ENCODE data around the gene SYNE1. TPM values are rescaled to one million over a fixed set of nuclear protein-coding genes. Genes with fewer than 3 reads are reported as not detected.

SYNE1 gene
- total RNA-seq, 4 donors from 2014 or later: 7.4 to 66.4 (median 20.7) TPM

DNA sequence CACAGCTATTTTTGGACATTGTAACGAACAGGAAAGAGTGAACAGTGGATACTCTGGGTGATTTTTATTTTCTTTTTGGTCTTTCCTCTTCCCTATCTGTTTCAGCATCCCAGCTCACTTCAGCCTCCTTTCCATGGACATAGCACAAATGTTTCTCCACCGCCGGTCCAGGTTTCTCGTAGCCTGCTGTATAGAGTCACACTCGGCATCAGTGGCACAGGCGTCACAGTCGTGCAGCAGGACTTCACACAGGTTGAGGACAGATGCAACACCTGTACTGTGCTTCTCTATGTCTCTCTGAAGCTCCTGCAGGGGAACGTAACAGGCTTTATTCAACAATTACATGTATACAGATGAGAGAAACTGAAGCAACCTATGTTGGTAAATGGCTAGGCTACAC is 481.4 kb downstream of the SYNE1 start:
- DNase-seq: no peak
- H3K27ac ChIP-seq: no peak overlapping the region
- TF ChIP-seq POLR2A (IDR thresholded peaks at IDR 0.05): no peak
- no peak for TF ChIP-seq CTCF (IDR thresholded peaks at IDR 0.05)
- intact Hi-C loops (cut with DNase I): no loop called here
- H3K27me3 ChIP-seq: no peaks in the 10 kb centered on the region
- no peaks in the 10 kb centered on the region for H3K4me1 ChIP-seq
- H3K9me3 ChIP-seq: no peaks in the 10 kb centered on the region
- H3K4me3 ChIP-seq: no peak overlapping the region
- WGBS, 2 donors: 89 to 90% methylated on average over 8 of the region's 8 CpGs
- H3K36me3 ChIP-seq: peaks cover 0 to 45% (median 0%) of the 10 kb centered on the region in 3 donors

DNA sequence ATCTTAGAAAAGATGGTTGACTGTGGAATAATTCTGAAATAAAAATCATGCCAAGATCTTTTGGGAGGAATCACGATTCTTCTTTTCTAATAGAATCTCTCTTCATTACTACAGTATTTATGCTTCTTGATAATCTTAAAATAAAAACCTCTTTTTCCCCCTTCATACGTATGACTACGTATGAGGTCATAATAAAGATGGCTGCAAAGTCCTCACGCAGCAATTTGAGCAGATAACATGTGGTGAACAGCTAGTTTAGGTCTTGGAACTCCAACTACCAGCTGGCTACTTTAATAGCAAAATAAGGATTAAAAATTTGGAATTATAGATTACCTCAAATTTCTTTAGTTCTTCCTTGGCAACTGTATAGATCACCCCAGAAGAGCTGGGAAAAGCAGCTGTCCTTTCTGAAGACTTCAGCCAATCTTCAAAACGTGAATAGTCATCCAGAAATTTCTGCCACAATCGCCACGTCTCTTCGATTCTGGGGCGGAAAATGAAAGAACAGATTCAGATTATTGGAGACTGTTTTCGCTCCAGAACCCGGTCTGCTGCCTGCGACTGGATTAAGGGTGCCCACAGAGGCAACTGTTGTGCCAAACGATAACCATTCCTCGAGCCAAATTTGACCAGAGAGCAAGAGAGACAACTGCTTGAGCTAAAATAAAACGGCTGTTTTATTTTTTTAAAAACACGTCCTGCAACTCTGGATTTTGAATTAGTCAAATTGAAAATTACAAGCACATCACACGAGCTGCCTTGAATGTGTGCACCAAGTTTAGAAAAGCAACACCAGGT is 482.4 kb downstream of the SYNE1 start:
- H3K9me3 ChIP-seq: no peaks in the 10 kb centered on the region
- TF ChIP-seq POLR2A (IDR thresholded peaks at IDR 0.05) (no peak), CTCF (IDR thresholded peaks at IDR 0.05) (no peak)
- no peaks in the 10 kb centered on the region for H3K4me1 ChIP-seq
- no peak for DNase-seq
- peaks cover 0 to 55% (median 0%) of the 10 kb centered on the region in 3 donors for H3K36me3 ChIP-seq
- no peak overlapping the region for H3K27ac ChIP-seq
- no peaks in the 10 kb centered on the region for H3K27me3 ChIP-seq
- intact Hi-C loops (cut with DNase I): no loop called here
- 86 to 91% methylated on average over 17 of the region's 17 CpGs for whole genome bisulfite sequencing, 2 donors
- no peak overlapping the region for H3K4me3 ChIP-seq

- H3K36me3 ChIP-seq: peaks cover 0 to 84% (median 5%) of the 10 kb centered on the region in 3 donors
- intact Hi-C loops (cut with DNase I): no loop called here
- WGBS, 2 donors: 84 to 87% methylated on average over 6 to 11 of the region's 13 CpGs
Measured at GRCh38 chr6:152151920-152152319, 485.2 kb downstream of the SYNE1 start.

GRCh38 chr6:152150196-152150595 is 487.0 kb downstream of the SYNE1 start:
- Histone ChIP-seq H3K27me3 (no peaks in the 10 kb centered on the region), H3K27ac (no peak overlapping the region), H3K36me3 (peaks cover 0 to 85% (median 5%) of the 10 kb centered on the region in 3 donors), H3K4me3 (no peak overlapping the region), H3K9me3 (no peaks in the 10 kb centered on the region), H3K4me1 (no peaks in the 10 kb centered on the region)
- WGBS, 2 donors: 64 to 88% methylated on average over 3 of the region's 3 CpGs
- DNase-seq: no peak
- intact Hi-C loops (cut with DNase I): no loop called here
- TF ChIP-seq POLR2A (IDR thresholded peaks at IDR 0.05): no peak
- TF ChIP-seq CTCF (IDR thresholded peaks at IDR 0.05): no peak

More at GRCh38 chr6:152151920-152152319, 485.2 kb downstream of the SYNE1 start:
- TF ChIP-seq CTCF (IDR thresholded peaks at IDR 0.05) (no peak), POLR2A (IDR thresholded peaks at IDR 0.05) (no peak)
- Histone ChIP-seq H3K4me1 (no peaks in the 10 kb centered on the region), H3K4me3 (no peak overlapping the region), H3K9me3 (no peaks in the 10 kb centered on the region), H3K27me3 (no peaks in the 10 kb centered on the region), H3K27ac (no peak overlapping the region)
- DNase-seq: no peak

DNA sequence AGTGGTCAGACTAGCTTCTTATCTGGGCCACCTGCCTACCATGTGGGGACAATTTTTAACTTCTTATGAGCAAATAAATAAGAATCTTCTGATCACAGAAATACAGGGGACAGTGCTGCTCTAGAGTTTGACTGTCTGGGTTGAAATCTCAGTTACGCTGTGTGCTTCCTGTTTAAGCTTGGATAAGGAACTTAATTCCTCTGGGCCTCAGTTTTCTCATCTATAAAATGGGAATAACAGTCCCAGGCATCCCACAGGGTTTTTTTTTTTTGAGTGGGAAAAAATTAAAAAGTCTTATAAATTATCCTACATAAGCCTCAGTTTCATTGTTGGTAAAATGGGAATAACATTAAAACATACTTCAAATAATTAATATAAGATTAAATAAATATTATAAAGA is 488.8 kb downstream of the SYNE1 start:
- WGBS, 2 donors: 92 to 100% methylated on average over 1 of the region's 1 CpG

More for the DNA sequence above, 488.8 kb downstream of the SYNE1 start:
- intact Hi-C loops (cut with DNase I): no loop called here
- Histone ChIP-seq H3K27me3 (no peaks in the 10 kb centered on the region), H3K27ac (no peak overlapping the region), H3K9me3 (no peaks in the 10 kb centered on the region), H3K36me3 (peaks cover 0 to 85% (median 5%) of the 10 kb centered on the region in 3 donors), H3K4me1 (no peaks in the 10 kb centered on the region), H3K4me3 (no peak overlapping the region)
- TF ChIP-seq POLR2A (IDR thresholded peaks at IDR 0.05): no peak
- TF ChIP-seq CTCF (IDR thresholded peaks at IDR 0.05): no peak
- no peak for DNase-seq
